SH-SY5Y (cell line): ENCODE data around the gene KCNG2.

Source experiments
- GATA2 ChIP-seq: IDR thresholded peaks from 2 replicates; pipeline ENCODE4 v1.6.1; 2011; ENCODE audit warnings: mild to moderate bottlenecking, low read depth, low read length
- GATA3 ChIP-seq: IDR thresholded peaks from 2 replicates; pipeline ENCODE4 v1.6.1; 2011; ENCODE audit warnings: low read depth, mild to moderate bottlenecking, low read length, moderate library complexity

DNA sequence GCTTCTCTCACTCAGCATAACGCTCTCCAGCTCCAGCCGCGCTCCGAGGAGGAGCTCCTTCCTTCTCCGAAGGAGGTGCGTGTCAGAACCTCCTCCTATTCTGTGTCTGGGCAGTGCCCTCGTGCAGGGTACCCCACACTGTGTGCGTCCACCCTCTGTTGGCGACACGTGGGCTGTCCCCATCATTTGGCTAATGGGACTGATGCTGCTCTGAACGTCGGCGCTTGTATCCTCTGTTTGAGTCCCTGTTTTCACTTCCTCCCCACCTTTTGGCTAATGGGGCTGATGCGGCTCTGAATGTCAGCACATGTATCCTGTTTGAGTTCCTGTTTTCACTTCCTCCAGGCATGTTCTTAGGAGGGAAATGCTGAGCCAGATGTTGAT, 22.2 kb downstream of the KCNG2 start:
- no peak for TF ChIP-seq GATA2
- TF ChIP-seq GATA3: no peak
